ENCODE data around the gene KCNQ1. TPM values are rescaled to one million over a fixed set of nuclear protein-coding genes. Genes with fewer than 3 reads are reported as not detected.

KCNQ1 gene
- total and polyA plus RNA-seq, 2 donors (not counting 3 experiments of a cell fraction or from before 2014, with no cell fraction given): 0.07 to 0.09 TPM

GRCh38 chr11:2415171-2415570 is 29.6 kb upstream of the KCNQ1 start:
- Histone ChIP-seq H3K4me2 (ENCODE audit: insufficient read depth, low read length) (no peak overlapping the region), H3K4me3 (replicated peaks in 1 of 3; ENCODE audit: insufficient read depth in 1 of 3, low read depth in 1 of 3, low read length in 3 of 3) (no peak overlapping the region), H3K27me3 (ENCODE audit: control insufficient read depth in 2 of 2, insufficient read depth in 2 of 2, low read length in 2 of 2) (no peaks in the 10 kb centered on the region), H2AFZ (ENCODE audit: low read depth, low read length) (no peak overlapping the region), H3K9me1 (replicated peaks; ENCODE audit: control insufficient read depth, extremely low read depth, insufficient read depth, low read length) (no peaks in the 10 kb centered on the region), H3K27ac (ENCODE audit: insufficient read depth, low read depth, low read length) (no peak overlapping the region), H3K4me1 (ENCODE audit: control insufficient read depth, extremely low read depth, insufficient read depth, low read length) (no peaks in the 10 kb centered on the region), H4K20me1 (replicated peaks; ENCODE audit: control insufficient read depth, extremely low read depth, insufficient read depth, low read length) (no peaks in the 10 kb centered on the region), H3K9ac (replicated peaks; ENCODE audit: extremely low read depth, insufficient read depth, low read length) (no peak overlapping the region), H3K36me3 (ENCODE audit: control insufficient read depth in 2 of 2, extremely low read depth in 1 of 2, insufficient read depth in 2 of 2, low read length in 2 of 2) (no peaks in the 10 kb centered on the region), H3K9me3 (replicated peaks; ENCODE audit: control insufficient read depth, insufficient read depth, low read length) (no peaks in the 10 kb centered on the region), H3K79me2 (ENCODE audit: control insufficient read depth, insufficient read depth, low read length) (no peaks in the 10 kb centered on the region)
- FAIRE-seq: no peak
- intact Hi-C loops (cut with micrococcal nuclease) (no loop called here), dilution Hi-C loops (cut with MboI; ENCODE audit: extremely low pct_ligation_motif_present, low sequenced_read_pairs) (no loop called here)
- no peak for DNase-seq (ENCODE audit: low read depth, low spot score)
- ChIA-PET CTCF (interaction anchor here (1.5 to 2.0 kb wide), 2 partner anchors 15 to 110 kb away, joined by 3 to 15 read pairs; partner anchors contain the start of gene TSSC4), POLR2A (no interaction called here)
- TF ChIP-seq POLR2AphosphoS5 (IDR thresholded peaks at IDR 0.05; ENCODE audit: insufficient read depth, low read depth, low read length) (no peak), MAX (IDR thresholded peaks at IDR 0.05; ENCODE audit: insufficient read depth, insufficient read length) (no peak), POLR2A (IDR thresholded peaks at IDR 0.05; ENCODE audit: low read depth, low read length) (no peak), GATA2 (IDR thresholded peaks at IDR 0.05; ENCODE audit: insufficient read depth, insufficient read length, low read depth, low read length) (no peak), CTCF (IDR thresholded peaks at IDR 0.05; ENCODE audit: extremely low read depth in 1 of 2, insufficient read depth in 1 of 2, low read depth in 1 of 2, low read length in 2 of 2) (no peak), JUN (IDR thresholded peaks at IDR 0.05; ENCODE audit: borderline replicate concordance, insufficient read depth, insufficient read length, low read depth) (no peak), FOS (IDR thresholded peaks at IDR 0.05; ENCODE audit: borderline replicate concordance, insufficient read depth, low read length) (no peak), MYC (IDR thresholded peaks at IDR 0.05; ENCODE audit: low read depth, low read length) (no peak), EZH2 (IDR thresholded peaks at IDR 0.05; ENCODE audit: borderline replicate concordance, low read depth, low read length, severe bottlenecking) (no peak)
- BruUV-seq (replicated peaks): no TSS peak
